ENCODE measurements around the gene SENP8.

Gene SENP8

GRCh38 chr15:72176159-72176558 is 58.0 kb downstream of the SENP8 start:
- no peak for DNase-seq

GRCh38 chr15:72176743-72177142 is 58.5 kb downstream of the SENP8 start:
- no peak for DNase-seq

- no peak for DNase-seq
Measured at GRCh38 chr15:72178976-72179585, 60.9 kb downstream of the SENP8 start.

GRCh38 chr15:72179950-72180581 is 61.9 kb downstream of the SENP8 start:
- DNase-seq = no peak

- DNase-seq = no peak
Measured at GRCh38 chr15:72180761-72181324, 62.6 kb downstream of the SENP8 start.

GRCh38 chr15:72182244-72182643 is 64.0 kb downstream of the SENP8 start:
- no peak for DNase-seq

- no peak for DNase-seq
Measured at GRCh38 chr15:72182673-72183072, 64.5 kb downstream of the SENP8 start.

- DNase-seq = no peak
Measured at GRCh38 chr15:72183781-72184164, 65.6 kb downstream of the SENP8 start.

GRCh38 chr15:72184165-72184811 is 66.1 kb downstream of the SENP8 start:
- DNase-seq = no peak

GRCh38 chr15:72189250-72189902 is 71.2 kb downstream of the SENP8 start:
- no peak for DNase-seq

- no peak for DNase-seq
Measured at GRCh38 chr15:72192416-72192815, 74.2 kb downstream of the SENP8 start.
